C1 segment of cervical spinal cord (tissue), 14 donors: ENCODE data around the gene KRT34.
A peak's percentile ranks its signal among the peaks of the same experiment; 100 is the strongest.
"Not testable (repeated sequence)": the region's sequence is repeated elsewhere in the genome, so short reads cannot be mapped to it uniquely, and the experiment has no call there.

Source experiments
- DNase-seq, 14 donors: peaks; one replicate each; lab custom pipeline; 2025; lab: John Stamatoyannopoulos, UW

The KRT34 gene

DNA sequence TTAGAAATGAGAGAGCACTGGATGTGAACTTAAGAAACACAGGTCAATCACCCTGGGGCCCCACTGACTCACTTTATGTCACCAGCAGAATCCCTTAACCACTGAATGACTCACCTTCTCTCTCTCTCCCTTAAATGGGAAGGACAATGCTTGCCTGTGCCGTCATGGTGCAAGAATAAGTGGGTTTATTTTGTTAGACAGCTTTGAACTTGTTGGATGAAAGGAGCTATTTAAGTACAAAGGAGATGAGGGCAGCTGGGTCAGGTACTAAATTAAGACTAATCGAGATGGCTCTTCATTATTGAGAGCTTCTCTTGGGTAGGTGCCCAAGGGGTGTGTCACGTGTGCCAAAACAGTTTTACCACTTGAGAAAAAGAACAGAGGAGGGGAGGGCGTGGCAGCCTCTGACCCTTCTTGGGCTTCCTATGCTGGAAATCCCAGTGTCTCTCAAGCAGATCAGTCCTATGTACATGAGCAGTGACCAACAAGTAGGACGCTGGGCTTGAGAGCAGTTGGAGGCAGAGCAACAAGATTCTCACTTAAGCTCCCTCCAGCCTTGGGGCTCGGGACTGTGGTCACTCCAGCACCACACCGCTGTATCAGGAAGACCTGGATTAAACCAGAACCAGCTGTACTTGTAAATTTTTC is 22.0 kb upstream of the KRT34 start:
- no peak for DNase-seq

GRCh38 chr17:41403404-41404023 is 21.4 kb upstream of the KRT34 start:
- no peak for DNase-seq

- DNase-seq = no peak
Observed at GRCh38 chr17:41402161-41402560, 20.1 kb upstream of the KRT34 start.

DNA sequence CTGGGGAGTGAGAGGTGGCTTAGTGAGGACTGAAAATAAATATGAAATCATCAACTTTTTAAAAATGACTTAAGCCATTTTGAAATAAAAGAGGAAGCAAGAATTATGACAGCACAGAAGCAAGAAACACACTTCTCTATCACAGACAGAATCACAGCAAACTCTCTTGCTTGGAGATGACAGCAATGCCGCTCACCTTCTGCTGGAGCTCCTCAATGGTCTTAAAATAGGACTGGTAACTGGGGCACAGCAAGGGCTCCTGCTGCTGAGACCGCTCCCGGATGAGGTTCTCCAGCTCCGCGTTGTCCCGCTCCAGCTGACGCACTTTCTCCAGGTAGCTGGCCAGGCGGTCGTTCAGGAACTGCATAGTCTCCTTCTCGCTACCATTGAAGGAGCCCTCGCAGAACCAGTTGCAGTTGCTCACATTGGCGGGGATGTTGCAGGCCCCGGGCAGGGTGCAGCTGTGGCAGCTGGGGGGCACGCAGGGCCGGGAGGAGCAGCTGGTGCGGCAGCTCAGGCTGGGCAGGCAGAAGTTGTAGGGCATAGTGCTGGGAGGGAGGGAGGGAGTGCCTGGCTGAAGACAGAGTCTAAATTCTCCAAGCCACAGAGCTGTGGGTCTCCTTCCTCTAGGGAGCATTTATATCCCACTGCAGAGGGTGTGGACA is 15.0 kb upstream of the KRT34 start, which contains the start of gene KRT31:
Gene KRT31, minus strand, starts transcription at position 613 of the 665 bp plus-strand sequence. Its CDS starts 69 bp downstream, at position 544.
- DNase-seq = peak in 1 of 14 donors; percentile 81

DNA sequence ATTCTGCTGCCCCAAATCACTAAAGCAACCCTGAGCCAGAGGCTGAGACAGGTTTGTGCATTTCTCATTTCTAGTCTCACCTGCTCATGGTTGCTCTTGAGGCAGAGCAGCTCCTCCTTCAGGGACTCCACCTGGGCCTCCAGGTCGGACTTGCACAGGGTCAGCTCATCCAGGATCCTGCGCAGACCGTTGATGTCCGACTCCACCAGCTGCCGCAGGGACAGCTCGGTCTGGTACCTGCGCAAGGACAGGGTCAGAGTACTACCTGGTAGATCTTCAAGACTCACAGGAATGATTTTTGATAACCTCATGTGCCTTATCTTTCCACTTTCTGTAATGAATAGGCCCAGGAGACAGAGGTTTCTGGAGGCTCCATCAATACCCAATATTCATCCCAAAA is 14.2 kb upstream of the KRT34 start:
- peak in 1 of 14 donors; percentile 59 for DNase-seq

DNA sequence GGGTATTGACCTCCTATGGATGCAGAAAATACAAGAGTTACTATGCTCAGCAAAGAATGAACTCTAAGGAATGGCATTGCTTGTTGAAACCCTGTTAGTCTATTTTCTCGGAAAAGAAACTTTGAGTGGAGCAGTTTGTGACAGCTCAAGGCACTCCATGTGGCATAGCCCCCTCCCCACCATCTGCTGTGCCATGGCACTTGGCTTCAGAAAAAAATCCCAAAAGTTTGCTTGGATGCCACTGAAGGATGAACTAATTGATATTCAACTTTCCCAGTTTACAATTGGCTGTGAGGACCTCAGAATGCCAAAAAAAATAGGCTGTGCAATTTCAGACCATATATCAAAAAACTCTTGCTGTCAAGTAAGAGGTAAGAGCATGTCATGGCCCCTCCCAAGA is 13.5 kb upstream of the KRT34 start:
- DNase-seq = no peak

- peak in 1 of 14 donors; percentile 24 for DNase-seq
Observed at GRCh38 chr17:41395044-41395443, 12.9 kb upstream of the KRT34 start.

GRCh38 chr17:41394254-41394996 is 12.3 kb upstream of the KRT34 start:
- DNase-seq = peak in 1 of 14 donors; percentile 29

DNA sequence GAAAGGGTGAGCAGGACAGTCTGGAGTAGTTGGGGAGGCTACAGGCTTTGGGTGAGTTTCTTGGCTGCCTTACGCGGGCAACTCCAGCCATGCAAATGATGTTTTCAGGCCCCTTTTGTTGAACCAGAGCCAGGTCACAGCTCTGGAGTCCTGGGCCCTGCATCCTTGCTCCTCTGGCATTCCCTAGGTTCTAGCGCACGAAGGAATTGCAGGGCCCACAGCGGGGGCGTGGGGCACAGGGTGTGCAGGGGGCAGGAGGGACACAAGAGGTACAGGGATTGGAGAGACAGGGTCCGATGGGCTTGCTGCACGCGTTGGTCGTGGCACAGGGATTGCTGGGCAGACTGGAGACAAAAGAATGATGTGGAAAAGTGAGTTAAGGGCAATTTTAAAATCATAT is 11.7 kb upstream of the KRT34 start:
- DNase-seq = no peak

DNA sequence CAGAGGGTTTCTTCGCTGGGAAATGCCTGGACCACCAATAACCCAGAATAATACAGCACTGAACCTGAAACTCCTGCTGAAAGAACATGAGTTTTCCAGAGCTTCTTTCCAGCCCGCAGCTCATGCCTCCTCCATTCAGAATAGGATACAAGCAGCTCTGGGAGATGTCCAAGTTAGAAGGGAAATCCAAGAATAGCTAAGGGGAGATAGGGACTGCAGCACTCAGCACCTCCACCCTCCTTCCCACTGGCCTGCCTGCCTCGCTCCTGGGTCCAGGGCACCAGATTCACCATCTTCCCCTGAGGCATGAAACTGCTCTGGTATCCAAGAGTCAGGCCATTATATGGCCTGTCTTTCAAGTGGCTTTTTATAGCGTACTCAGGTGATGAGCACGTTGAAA is 11.2 kb upstream of the KRT34 start:
- DNase-seq = peak in 1 of 14 donors; percentile 17

DNA sequence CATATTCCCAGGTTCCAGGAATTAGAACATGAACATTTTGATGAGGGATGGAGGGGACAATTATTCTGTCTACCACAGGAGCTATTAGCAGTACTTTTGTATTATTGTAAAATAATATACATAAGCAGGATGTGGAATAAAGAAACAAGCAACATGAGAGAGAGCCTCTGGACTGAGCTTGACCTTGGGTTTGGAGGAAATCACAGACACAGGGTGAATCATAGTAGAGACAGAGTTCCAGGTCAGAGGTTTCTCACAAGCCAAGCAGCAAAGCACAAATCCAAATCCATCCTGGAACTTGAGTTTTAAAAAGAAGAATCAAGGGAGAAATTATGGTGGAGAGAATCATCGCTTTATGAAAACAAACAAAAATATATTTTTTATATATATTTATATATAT is 10.2 kb upstream of the KRT34 start:
- no peak for DNase-seq

DNA sequence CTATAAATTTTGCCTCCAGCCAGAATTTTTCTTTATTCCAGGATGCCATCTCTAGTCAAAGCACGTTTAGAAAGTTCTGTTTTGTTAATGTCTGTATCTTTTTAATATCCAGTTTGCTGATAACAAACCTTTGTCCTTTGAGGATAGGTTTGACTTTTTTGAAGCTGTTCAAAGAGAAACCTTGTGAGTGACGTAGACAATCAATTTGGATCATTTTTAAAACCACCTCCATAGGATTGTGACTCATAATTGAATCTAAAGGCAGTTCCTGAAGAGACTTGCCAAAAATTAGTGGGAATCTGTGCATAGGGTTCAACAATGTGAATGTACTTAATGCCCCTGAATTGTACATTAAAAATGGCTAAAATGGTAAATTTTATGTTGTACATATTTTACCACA is 9.4 kb upstream of the KRT34 start:
- no peak for DNase-seq

GRCh38 chr17:41390411-41390938 is 8.4 kb upstream of the KRT34 start:
- DNase-seq = no peak

DNA sequence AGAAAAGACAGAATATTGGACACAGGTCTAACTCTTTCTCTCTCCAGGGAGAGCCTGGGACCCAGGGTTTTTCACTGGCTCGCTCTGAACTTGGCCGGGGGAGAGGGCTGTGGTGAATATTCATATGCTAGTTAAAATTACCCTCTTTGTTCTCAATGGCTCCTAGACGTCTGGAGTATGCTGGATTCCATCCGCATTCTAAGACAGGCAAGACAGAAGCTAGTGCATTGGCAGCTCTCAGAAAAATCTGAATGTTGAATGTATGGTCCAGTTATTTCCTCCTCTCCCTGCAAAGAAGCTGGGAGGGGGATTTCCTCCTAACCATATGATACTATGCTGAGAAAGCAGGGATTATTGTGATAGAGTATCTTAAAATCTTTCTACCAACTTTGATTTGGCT is 5.6 kb upstream of the KRT34 start:
- DNase-seq = no peak

GRCh38 chr17:41386227-41386626 is 4.1 kb upstream of the KRT34 start:
- DNase-seq = no peak

GRCh38 chr17:41383690-41384089 is 1.6 kb upstream of the KRT34 start:
- no peak for DNase-seq

DNA sequence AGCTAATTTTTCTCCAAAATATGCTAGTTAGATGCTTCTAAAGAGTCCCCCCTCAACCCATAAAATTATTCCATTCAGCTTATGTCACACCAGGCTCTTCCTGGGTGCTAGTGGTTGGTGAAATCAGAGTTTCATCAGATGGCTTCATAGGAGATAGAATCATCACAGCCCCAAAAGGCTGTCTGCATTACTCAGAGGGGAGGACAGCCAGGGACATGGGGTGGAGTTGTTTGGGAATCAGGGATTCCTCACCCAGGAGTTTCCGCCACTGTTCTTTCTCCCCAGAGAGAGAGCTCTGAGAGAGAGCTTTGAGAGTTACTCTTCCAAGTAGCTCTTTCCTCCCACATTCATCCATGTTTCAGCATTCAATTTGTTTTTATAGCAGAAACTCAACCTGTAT is 288 bp upstream of the KRT34 start:
- no peak for DNase-seq

DNA sequence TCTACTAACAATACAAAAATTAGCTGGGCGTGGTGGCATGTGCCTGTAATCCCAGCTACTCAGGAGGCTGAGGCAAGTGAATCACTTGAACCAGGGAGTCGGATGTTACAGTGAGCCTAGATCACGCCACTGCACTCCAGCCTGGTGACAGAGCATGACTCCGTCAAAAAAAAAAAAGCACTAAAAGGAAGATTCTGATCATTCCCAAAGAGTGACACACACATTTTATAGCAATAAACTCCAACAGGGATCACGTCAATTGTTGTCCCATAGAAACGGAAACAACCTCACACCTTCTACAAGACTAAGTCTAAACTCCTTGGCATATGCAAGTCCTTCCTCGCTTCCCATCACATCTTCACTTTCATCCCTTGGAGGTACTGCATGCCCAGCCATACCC is 2.0 kb downstream of the KRT34 start:
- DNase-seq = not testable (repeated sequence)

GRCh38 chr17:41377546-41377945 is 4.6 kb downstream of the KRT34 start:
- DNase-seq = no peak

GRCh38 chr17:41369713-41370112 is 12.4 kb downstream of the KRT34 start, which contains the start of gene KRT33B:
Gene KRT33B (minus strand): TSS chr17:41369813. CDS start chr17:41369750, 63 bp downstream.
- no peak for DNase-seq

DNA sequence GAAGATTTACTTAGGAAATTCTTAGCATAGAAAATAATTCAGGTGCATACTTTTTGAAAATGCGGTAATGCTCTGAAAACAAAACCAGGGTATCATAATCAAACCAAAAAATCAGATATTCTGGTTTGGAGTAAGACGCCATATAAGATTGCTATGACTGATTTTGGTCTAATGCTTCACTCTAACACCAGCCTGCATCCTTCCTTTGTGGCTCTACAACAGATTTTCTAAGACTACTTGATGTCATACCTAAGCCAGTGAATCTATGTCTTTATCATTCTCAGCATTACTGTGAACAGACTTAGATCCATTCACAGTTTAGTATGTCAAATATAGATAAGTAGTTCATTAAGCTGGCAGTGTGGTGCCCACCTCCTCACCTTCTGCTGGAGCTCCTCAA is 13.1 kb downstream of the KRT34 start:
- DNase-seq = no peak
